Measurements from ENCODE around the gene TOX3.

DNA sequence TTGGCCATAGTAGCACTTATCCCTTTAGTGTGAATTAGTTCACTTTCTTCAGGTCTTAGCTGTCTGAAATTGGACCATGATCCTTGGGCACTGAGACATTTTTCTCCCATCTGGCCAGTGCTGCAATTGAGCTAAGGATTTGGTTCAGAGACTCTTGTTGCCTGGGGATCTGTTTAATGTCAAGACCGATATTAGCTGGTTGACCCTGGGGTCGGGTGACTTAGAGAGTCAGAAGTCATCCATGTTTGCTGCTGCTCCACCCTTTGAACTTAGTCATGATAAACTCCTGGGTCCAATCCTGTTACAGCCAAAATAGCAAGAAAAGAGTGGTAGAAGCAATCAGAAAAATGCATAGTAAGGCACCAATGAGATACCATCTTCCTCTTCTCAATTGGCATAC is 45.8 kb upstream of the TOX3 start:
- TF ChIP-seq, protein P1, sequence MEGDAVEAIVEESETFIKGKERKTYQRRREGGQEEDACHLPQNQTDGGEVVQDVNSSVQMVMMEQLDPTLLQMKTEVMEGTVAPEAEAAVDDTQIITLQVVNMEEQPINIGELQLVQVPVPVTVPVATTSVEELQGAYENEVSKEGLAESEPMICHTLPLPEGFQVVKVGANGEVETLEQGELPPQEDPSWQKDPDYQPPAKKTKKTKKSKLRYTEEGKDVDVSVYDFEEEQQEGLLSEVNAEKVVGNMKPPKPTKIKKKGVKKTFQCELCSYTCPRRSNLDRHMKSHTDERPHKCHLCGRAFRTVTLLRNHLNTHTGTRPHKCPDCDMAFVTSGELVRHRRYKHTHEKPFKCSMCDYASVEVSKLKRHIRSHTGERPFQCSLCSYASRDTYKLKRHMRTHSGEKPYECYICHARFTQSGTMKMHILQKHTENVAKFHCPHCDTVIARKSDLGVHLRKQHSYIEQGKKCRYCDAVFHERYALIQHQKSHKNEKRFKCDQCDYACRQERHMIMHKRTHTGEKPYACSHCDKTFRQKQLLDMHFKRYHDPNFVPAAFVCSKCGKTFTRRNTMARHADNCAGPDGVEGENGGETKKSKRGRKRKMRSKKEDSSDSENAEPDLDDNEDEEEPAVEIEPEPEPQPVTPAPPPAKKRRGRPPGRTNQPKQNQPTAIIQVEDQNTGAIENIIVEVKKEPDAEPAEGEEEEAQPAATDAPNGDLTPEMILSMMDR (conservative IDR thresholded peaks at IDR 0.05), result no peak
- TF ChIP-seq ZFX (IDR thresholded peaks at IDR 0.05), result no peak

Data from C4-2B (cell line).